DOHH2 (cell line): Measurements from ENCODE around the gene LIFR.

Experiments used
- H3F3A ChIP-seq: fragments of 200-600 bp; sonication (generic), shearing (Covaris generic); 2 replicates; pipeline ENCODE4 v1.6.0; 2016; ENCODE audit warnings: antibody characterized with exemption, mild to moderate bottlenecking; ENCODE audit not compliant: control insufficient read depth, insufficient read depth
- H3K27ac ChIP-seq: fragments of 200-600 bp; sonication (generic); 2 replicates; pipeline ENCODE4 v1.5.1; 2014; ENCODE audit warnings: low read depth, mild to moderate bottlenecking, low read length, moderate library complexity
- H3K27me3 ChIP-seq: fragments of 200-600 bp; sonication (generic); 2 replicates; pipeline ENCODE4 v1.6.1; 2014; ENCODE audit warnings: mild to moderate bottlenecking, low read length, mixed read lengths; ENCODE audit not compliant: control insufficient read depth
- H3K36me3 ChIP-seq: fragments of 200-600 bp; sonication (generic); 2 replicates; pipeline ENCODE4 v1.6.1; 2014; ENCODE audit warnings: mild to moderate bottlenecking, low read length, moderate library complexity, mixed read lengths; ENCODE audit not compliant: control insufficient read depth
- H3K4me1 ChIP-seq: fragments of 200-600 bp; sonication (generic); 2 replicates; pipeline ENCODE4 v1.6.1; 2014; ENCODE audit warnings: mild to moderate bottlenecking, low read length, mixed read lengths; ENCODE audit not compliant: control insufficient read depth
- H3K4me2 ChIP-seq: fragments of 200-600 bp; sonication (generic); 2 replicates; pipeline ENCODE4 v1.6.0; 2014; ENCODE audit warnings: mild to moderate bottlenecking, low read length, moderate library complexity
- H3K4me3 ChIP-seq: fragments of 200-600 bp; sonication (generic); 2 replicates; pipeline ENCODE4 v1.5.1; 2014; ENCODE audit warnings: mild to moderate bottlenecking, low read length, mixed read lengths
- H3K79me2 ChIP-seq: fragments of 200-600 bp; sonication (generic); 2 replicates; pipeline ENCODE4 v1.6.1; 2014; ENCODE audit warnings: mild to moderate bottlenecking, low read length, mixed read lengths; ENCODE audit not compliant: control insufficient read depth
- H3K9me2 ChIP-seq: fragments of 200-600 bp; sonication (generic); replicated peaks from 2 replicates; pipeline ENCODE4 v1.6.1; 2014; ENCODE audit warnings: mild to moderate bottlenecking, low read length, mixed read lengths; ENCODE audit not compliant: control insufficient read depth
- H3K9me3 ChIP-seq: fragments of 200-600 bp; sonication (generic); 2 replicates; pipeline ENCODE4 v1.6.1; 2014; ENCODE audit warnings: antibody characterized with exemption, low read length, mixed read lengths; ENCODE audit not compliant: control insufficient read depth, insufficient read depth
- H4K20me1 ChIP-seq: fragments of 200-600 bp; sonication (generic); 2 replicates; pipeline ENCODE4 v1.6.0; 2014; ENCODE audit warnings: low read depth, mild to moderate bottlenecking, antibody characterized with exemption, low read length, moderate library complexity; ENCODE audit not compliant: control insufficient read depth, insufficient read depth
- EZH2phosphoT487 ChIP-seq: fragments of 200-600 bp; sonication (generic); IDR thresholded peaks from 2 replicates; pipeline ENCODE4 v1.6.1; 2017; ENCODE audit warnings: borderline replicate concordance, mild to moderate bottlenecking, antibody characterized with exemption, low read length, moderate library complexity, mixed read lengths
- TF ChIP-seq, protein P1 (sequence below): fragments of 200-600 bp; sonication (generic); IDR thresholded peaks from one replicate; pipeline ENCODE4 v1.5.1; 2014; ENCODE audit warnings: antibody characterized with exemption, mild to moderate bottlenecking, low read depth, low read length; ENCODE audit not compliant: poor library complexity, severe bottlenecking

Gene LIFR

DNA sequence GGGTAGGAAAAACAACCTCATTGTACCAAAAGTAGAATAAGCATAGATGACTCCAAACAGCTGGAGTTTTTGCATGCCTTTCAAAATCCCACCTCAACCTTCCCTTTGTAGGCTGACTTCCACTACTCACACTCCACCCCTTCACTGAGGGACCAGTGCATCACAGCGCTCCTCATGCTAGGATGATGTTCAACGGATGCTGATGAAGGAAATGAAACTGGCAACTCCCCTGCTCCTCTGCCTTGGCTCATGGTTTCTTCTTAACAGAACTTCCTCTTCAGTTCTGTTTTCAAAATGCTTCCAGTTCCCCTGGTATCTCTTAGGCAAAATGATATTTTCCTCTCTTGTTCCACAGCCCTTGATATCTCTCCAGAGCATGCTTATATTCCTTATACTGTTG is 29.0 kb downstream of the LIFR start:
- H3K4me2 ChIP-seq, result no peak overlapping the region
- H3K36me3 ChIP-seq, result no peaks in the 10 kb centered on the region
- H3K9me3 ChIP-seq, result no peaks in the 10 kb centered on the region
- no peak overlapping the region for H3K27ac ChIP-seq
- peaks cover 9% of the 10 kb centered on the region; the same call in 1 of the 2 replicates for H3K27me3 ChIP-seq
- H3K4me1 ChIP-seq, result no peaks in the 10 kb centered on the region
- H3K9me2 ChIP-seq, result no peaks in the 10 kb centered on the region
- no peaks in the 10 kb centered on the region for H3F3A ChIP-seq
- TF ChIP-seq, protein P1, sequence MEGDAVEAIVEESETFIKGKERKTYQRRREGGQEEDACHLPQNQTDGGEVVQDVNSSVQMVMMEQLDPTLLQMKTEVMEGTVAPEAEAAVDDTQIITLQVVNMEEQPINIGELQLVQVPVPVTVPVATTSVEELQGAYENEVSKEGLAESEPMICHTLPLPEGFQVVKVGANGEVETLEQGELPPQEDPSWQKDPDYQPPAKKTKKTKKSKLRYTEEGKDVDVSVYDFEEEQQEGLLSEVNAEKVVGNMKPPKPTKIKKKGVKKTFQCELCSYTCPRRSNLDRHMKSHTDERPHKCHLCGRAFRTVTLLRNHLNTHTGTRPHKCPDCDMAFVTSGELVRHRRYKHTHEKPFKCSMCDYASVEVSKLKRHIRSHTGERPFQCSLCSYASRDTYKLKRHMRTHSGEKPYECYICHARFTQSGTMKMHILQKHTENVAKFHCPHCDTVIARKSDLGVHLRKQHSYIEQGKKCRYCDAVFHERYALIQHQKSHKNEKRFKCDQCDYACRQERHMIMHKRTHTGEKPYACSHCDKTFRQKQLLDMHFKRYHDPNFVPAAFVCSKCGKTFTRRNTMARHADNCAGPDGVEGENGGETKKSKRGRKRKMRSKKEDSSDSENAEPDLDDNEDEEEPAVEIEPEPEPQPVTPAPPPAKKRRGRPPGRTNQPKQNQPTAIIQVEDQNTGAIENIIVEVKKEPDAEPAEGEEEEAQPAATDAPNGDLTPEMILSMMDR, result no peak
- no peak for TF ChIP-seq EZH2phosphoT487
- H3K79me2 ChIP-seq, result no peaks in the 10 kb centered on the region
- H3K4me3 ChIP-seq, result no peak overlapping the region
- H4K20me1 ChIP-seq, result no peaks in the 10 kb centered on the region

DNA sequence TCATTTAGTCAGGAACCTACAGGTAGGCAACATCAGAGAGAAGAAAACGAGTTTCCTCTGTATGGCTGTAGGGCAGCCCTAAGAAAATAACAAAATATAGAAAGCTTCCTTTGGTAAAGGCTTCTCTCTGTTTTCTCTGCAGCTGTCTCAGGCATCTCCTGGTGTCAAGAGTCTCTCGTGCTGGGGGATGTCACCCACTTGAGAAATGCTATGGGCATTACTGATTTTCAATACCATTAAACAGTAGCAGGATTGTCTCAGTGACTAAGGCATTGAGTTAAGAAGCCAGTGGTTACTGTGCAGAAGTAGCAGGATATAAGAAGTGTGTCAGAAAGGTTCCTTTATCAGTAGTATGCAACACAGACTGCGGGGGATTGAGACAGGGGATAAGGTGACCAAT is 32.4 kb downstream of the LIFR start:
- H3K9me3 ChIP-seq, result no peaks in the 10 kb centered on the region
- no peak overlapping the region for H3K4me2 ChIP-seq
- no peaks in the 10 kb centered on the region for H4K20me1 ChIP-seq
- no peaks in the 10 kb centered on the region for H3K79me2 ChIP-seq
- no peaks in the 10 kb centered on the region for H3K9me2 ChIP-seq
- H3K36me3 ChIP-seq, result no peaks in the 10 kb centered on the region
- TF ChIP-seq EZH2phosphoT487, result no peak
- TF ChIP-seq, protein P1, result no peak
- H3K4me3 ChIP-seq, result no peak overlapping the region
- H3K4me1 ChIP-seq, result no peaks in the 10 kb centered on the region
- peaks cover 9% of the 10 kb centered on the region; the same call in 1 of the 2 replicates for H3K27me3 ChIP-seq
- no peak overlapping the region for H3K27ac ChIP-seq
- no peaks in the 10 kb centered on the region for H3F3A ChIP-seq

DNA sequence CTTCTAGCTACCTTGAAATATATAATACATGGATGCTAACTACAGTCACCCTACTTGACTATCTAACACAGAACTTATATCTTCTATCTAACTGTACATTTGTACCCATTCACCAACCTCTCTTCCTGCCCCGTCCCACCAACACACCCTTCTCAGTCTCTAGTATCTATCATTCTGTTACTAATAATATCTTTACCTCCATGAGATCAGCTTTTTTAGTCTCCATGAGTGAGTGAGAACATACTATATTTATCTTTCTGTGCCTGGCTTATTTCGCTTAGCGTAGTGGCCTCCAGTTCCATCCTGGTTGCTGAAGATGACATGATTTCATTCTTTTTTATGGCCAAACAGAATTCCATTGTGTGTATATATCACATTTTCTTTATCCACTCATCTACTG is 37.0 kb downstream of the LIFR start:
- no peak for TF ChIP-seq EZH2phosphoT487
- TF ChIP-seq, protein P1, result no peak
- Histone ChIP-seq H3K27me3 (peaks cover 4% of the 10 kb centered on the region; the same call in 1 of the 2 replicates), H3K4me2 (no peak overlapping the region), H3K27ac (no peak overlapping the region), H3F3A (no peaks in the 10 kb centered on the region), H3K9me3 (no peaks in the 10 kb centered on the region), H3K36me3 (no peaks in the 10 kb centered on the region), H3K9me2 (no peaks in the 10 kb centered on the region), H3K4me3 (no peak overlapping the region), H3K79me2 (no peaks in the 10 kb centered on the region), H3K4me1 (no peaks in the 10 kb centered on the region), H4K20me1 (no peaks in the 10 kb centered on the region)
